SK-N-SH treated with all-trans-retinoic acid at 6 μM for 48 hours (cell line): Measurements from ENCODE around the gene KIF7.

Source experiments
- ATAC-seq: fragments of 200-7000 bp; cut with Tn5 transposase; 3 replicates; pipeline ENCODE4 v1.9.1; 2020; ENCODE audit warnings: mild to moderate bottlenecking, moderate library complexity
- ARNTL ChIP-seq: fragments of 450-650 bp; formaldehyde crosslinking; IDR thresholded peaks from 2 replicates; pipeline ENCODE4 v1.5.0; 2020; ENCODE audit warnings: low read depth, mild to moderate bottlenecking, moderate library complexity, borderline replicate concordance
- BACH2 ChIP-seq: fragments of 250-450 bp; sonication (Bioruptor Pico); IDR thresholded peaks from 2 replicates; pipeline ENCODE4 v1.9.0; 2021; ENCODE audit warnings: mild to moderate bottlenecking, borderline replicate concordance
- CSDC2 ChIP-seq: fragments of 250-450 bp; sonication (Bioruptor Pico); IDR thresholded peaks from 2 replicates; pipeline ENCODE4 v1.5.0; 2020; ENCODE audit warnings: mild to moderate bottlenecking, moderate library complexity
- ESRRG ChIP-seq: fragments of 250-450 bp; sonication (Bioruptor Pico); IDR thresholded peaks from 2 replicates; pipeline ENCODE4 v1.6.1; 2021; ENCODE audit warnings: mild to moderate bottlenecking
- GLIS3 ChIP-seq: fragments of 250-450 bp; sonication (Bioruptor Pico); IDR thresholded peaks from 2 replicates; pipeline ENCODE4 v1.5.0; 2020; ENCODE audit warnings: mild to moderate bottlenecking, moderate library complexity
- ISL1 ChIP-seq: fragments of 250-450 bp; sonication (Bioruptor Pico); IDR thresholded peaks from 2 replicates; pipeline ENCODE4 v2.1.2; 2022; ENCODE audit warnings: mild to moderate bottlenecking, moderate library complexity
- PPARA ChIP-seq: fragments of 250-450 bp; sonication (Bioruptor Pico); IDR thresholded peaks from 2 replicates; pipeline ENCODE4 v1.5.0; 2020; ENCODE audit warnings: mild to moderate bottlenecking, borderline replicate concordance
- RARB ChIP-seq: fragments of 250-450 bp; sonication (Bioruptor Pico); IDR thresholded peaks from 2 replicates; pipeline ENCODE4 v1.8.0; 2021; ENCODE audit warnings: mild to moderate bottlenecking, moderate library complexity
- SNAI2 ChIP-seq: fragments of 250-450 bp; sonication (Bioruptor Pico); IDR thresholded peaks from 2 replicates; pipeline ENCODE4 v1.5.0; 2020; ENCODE audit warnings: mild to moderate bottlenecking, moderate library complexity
- TOX ChIP-seq: fragments of 250-450 bp; sonication (Bioruptor Pico); IDR thresholded peaks from 2 replicates; pipeline ENCODE4 v1.8.0; 2021; ENCODE audit warnings: mild to moderate bottlenecking, moderate library complexity, borderline replicate concordance
- ZFP3 ChIP-seq: fragments of 250-450 bp; sonication (Bioruptor Pico); IDR thresholded peaks from 2 replicates; pipeline ENCODE4 v1.5.0; 2020; ENCODE audit warnings: mild to moderate bottlenecking, moderate library complexity
- ZFP30 ChIP-seq: fragments of 450-650 bp; formaldehyde crosslinking; IDR thresholded peaks from 2 replicates; pipeline ENCODE4 v1.5.0; 2022; ENCODE audit warnings: mild to moderate bottlenecking, moderate library complexity
- ZNF565 ChIP-seq: fragments of 450-650 bp; formaldehyde crosslinking; conservative IDR thresholded peaks from 2 replicates; pipeline ENCODE4 v1.5.0; 2020; ENCODE audit warnings: low read depth, mild to moderate bottlenecking, moderate library complexity
- ZNF70 ChIP-seq: fragments of 450-650 bp; formaldehyde crosslinking; IDR thresholded peaks from 2 replicates; pipeline ENCODE4 v1.5.0; 2020; ENCODE audit warnings: mild to moderate bottlenecking, moderate library complexity
- ZNF8 ChIP-seq: fragments of 450-650 bp; formaldehyde crosslinking; IDR thresholded peaks from 2 replicates; pipeline ENCODE4 v1.5.0; 2020; ENCODE audit warnings: mild to moderate bottlenecking, moderate library complexity
- TF ChIP-seq, protein P1 (sequence below): fragments of 250-450 bp; sonication (Bioruptor Pico); IDR thresholded peaks from 2 replicates; pipeline ENCODE4 v1.5.1; 2020; ENCODE audit warnings: low read depth, mild to moderate bottlenecking, moderate library complexity
- TF ChIP-seq, protein P2 (sequence below): fragments of 250-450 bp; sonication (Bioruptor Pico); IDR thresholded peaks from 2 replicates; pipeline ENCODE4 v1.5.0; 2020; ENCODE audit warnings: mild to moderate bottlenecking, moderate library complexity
- TF ChIP-seq, protein P3 (sequence below): fragments of 250-450 bp; sonication (Bioruptor Pico); IDR thresholded peaks from 2 replicates; pipeline ENCODE4 v1.8.0; 2021; ENCODE audit warnings: low read depth, mild to moderate bottlenecking, moderate library complexity, borderline replicate concordance
- TF ChIP-seq, protein P4 (sequence below): fragments of 250-450 bp; sonication (Bioruptor Pico); IDR thresholded peaks from 2 replicates; pipeline ENCODE4 v1.8.0; 2020; ENCODE audit warnings: mild to moderate bottlenecking, moderate library complexity, borderline replicate concordance

The KIF7 gene

DNA sequence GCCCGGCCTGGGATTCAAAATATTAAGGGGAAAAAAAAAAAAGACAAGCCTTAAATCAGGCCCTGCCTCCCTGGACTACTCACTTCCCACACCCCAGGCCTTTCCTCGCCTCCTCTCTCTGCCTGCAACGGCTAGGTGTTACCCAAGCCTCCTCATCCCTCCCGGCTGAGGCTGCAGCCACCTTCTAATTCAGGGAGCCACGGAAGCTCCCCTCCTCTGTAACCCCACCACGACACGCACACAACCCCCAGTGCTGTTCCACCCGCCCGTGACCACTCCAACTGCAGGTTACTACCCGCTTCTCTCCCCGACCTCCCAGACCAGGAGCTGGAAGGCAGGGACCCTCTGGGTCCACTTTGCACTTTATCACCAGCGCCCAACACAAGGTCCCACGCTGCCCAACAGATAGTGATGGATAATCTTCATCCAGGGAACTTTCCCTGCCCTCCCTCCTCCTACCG lies 936 bp downstream of the KIF7 start (continued):
- no peak for TF ChIP-seq PPARA (CRISPR knock-in tag)

DNA sequence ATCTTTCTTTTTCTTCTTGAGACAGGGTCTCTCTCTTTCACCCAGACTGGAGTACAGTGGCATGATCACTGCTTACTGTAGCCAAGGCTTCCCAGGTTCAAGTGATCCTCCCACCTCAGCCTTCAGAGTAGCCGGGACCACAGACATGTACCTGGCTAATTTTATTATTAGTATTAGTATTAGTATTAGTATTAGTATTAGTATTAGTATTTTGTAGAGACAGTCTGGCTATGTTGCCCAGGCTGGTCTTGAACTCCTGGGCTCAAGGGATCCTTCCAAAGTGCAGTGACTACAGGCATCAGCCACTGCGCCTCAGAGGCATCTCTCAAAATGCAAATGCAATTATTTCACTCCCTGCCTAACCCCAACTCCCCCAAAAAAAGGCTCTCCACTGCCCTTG lies 1.7 kb downstream of the KIF7 start:
- no peak for ATAC-seq

DNA sequence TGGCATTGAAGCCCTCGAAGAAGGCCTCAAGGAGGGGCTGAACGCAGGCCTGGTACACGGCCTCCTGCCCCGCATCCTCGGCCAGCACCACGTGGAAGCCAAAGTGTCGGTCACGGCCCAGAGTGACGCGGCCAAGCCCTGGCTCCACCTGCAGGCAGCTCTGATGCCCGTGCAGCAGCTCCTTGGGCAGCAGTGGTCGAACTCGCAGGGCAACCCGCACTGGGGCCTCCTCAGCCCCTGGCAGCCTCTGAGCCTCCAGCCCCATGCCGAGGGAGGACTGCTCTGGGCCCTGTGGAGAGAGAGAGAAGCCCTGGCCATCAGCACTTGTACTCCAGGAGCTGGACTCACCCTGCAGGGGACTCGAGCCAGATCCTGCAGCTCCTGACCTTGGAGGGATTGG lies 2.6 kb downstream of the KIF7 start:
- TF ChIP-seq TOX (CRISPR knock-in tag) (no peak), RARB (CRISPR knock-in tag) (no peak)
- TF ChIP-seq, protein P1, sequence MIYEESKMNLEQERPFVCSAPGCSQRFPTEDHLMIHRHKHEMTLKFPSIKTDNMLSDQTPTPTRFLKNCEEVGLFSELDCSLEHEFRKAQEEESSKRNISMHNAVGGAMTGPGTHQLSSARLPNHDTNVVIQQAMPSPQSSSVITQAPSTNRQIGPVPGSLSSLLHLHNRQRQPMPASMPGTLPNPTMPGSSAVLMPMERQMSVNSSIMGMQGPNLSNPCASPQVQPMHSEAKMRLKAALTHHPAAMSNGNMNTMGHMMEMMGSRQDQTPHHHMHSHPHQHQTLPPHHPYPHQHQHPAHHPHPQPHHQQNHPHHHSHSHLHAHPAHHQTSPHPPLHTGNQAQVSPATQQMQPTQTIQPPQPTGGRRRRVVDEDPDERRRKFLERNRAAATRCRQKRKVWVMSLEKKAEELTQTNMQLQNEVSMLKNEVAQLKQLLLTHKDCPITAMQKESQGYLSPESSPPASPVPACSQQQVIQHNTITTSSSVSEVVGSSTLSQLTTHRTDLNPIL (CRISPR knock-in tag): no peak
- TF ChIP-seq, all 23 proteins: peak for 0
- no peak for ATAC-seq

More for the DNA sequence above, 1.7 kb downstream of the KIF7 start:
- TF ChIP-seq, protein P2, sequence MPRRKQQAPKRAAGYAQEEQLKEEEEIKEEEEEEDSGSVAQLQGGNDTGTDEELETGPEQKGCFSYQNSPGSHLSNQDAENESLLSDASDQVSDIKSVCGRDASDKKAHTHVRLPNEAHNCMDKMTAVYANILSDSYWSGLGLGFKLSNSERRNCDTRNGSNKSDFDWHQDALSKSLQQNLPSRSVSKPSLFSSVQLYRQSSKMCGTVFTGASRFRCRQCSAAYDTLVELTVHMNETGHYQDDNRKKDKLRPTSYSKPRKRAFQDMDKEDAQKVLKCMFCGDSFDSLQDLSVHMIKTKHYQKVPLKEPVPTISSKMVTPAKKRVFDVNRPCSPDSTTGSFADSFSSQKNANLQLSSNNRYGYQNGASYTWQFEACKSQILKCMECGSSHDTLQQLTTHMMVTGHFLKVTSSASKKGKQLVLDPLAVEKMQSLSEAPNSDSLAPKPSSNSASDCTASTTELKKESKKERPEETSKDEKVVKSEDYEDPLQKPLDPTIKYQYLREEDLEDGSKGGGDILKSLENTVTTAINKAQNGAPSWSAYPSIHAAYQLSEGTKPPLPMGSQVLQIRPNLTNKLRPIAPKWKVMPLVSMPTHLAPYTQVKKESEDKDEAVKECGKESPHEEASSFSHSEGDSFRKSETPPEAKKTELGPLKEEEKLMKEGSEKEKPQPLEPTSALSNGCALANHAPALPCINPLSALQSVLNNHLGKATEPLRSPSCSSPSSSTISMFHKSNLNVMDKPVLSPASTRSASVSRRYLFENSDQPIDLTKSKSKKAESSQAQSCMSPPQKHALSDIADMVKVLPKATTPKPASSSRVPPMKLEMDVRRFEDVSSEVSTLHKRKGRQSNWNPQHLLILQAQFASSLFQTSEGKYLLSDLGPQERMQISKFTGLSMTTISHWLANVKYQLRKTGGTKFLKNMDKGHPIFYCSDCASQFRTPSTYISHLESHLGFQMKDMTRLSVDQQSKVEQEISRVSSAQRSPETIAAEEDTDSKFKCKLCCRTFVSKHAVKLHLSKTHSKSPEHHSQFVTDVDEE (CRISPR knock-in tag): no peak
- TF ChIP-seq ZFP3 (CRISPR knock-in tag) (no peak), GLIS3 (CRISPR knock-in tag) (no peak)

DNA sequence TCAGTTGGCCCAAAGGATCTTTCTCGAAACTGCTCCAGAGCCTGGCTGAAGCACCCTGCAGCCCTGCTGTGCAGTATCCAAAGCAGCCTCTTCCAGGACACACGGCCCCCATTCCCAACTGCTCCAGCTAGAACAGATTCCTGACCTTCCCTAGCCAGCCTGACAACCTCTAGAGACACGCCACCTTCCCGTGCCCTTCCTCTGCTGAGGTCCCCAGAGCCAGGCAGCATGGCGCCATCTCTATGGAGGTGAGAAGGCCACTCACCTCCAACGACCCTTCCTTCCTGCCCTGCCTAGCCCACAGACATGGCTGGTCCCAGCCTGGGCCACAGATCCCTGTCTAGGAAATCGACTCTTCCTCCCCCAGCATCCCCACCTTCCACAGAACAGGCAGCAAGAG lies 3.1 kb downstream of the KIF7 start:
- ATAC-seq: no peak
- TF ChIP-seq ZFP3 (CRISPR knock-in tag): no peak
- TF ChIP-seq ZFP30 (CRISPR knock-in tag): no peak

DNA sequence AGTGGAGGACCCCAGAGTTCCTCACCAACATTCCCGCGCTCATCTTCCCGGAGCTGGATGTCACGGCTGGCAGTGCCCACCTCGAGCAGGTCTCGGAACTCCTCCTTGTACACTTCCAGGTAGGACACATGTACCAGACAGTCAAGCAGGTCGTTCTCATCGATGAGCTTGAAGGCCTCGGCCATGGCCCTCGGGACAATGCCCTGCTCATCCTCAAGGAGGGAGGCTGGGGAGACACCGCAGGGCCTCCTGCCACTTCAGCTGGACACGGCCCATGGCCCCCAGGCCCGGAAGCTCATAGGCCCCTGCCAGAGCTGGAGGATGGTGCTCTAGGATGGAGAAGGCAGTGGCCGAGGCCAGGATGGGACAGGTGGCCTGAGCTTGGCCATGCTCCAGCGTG lies 5.6 kb downstream of the KIF7 start:
- no peak for ATAC-seq
- TF ChIP-seq, protein P2 (CRISPR knock-in tag): no peak
- TF ChIP-seq GLIS3 (CRISPR knock-in tag) (no peak), BACH2 (CRISPR knock-in tag) (no peak), ESRRG (CRISPR knock-in tag) (no peak), ZNF565 (CRISPR knock-in tag) (no peak), ISL1 (CRISPR knock-in tag) (no peak), ZFP3 (CRISPR knock-in tag) (no peak), ARNTL (no peak), ZNF8 (CRISPR knock-in tag) (no peak), SNAI2 (CRISPR knock-in tag) (no peak), ZNF70 (CRISPR knock-in tag) (no peak), CSDC2 (no peak)
- TF ChIP-seq, protein P3, sequence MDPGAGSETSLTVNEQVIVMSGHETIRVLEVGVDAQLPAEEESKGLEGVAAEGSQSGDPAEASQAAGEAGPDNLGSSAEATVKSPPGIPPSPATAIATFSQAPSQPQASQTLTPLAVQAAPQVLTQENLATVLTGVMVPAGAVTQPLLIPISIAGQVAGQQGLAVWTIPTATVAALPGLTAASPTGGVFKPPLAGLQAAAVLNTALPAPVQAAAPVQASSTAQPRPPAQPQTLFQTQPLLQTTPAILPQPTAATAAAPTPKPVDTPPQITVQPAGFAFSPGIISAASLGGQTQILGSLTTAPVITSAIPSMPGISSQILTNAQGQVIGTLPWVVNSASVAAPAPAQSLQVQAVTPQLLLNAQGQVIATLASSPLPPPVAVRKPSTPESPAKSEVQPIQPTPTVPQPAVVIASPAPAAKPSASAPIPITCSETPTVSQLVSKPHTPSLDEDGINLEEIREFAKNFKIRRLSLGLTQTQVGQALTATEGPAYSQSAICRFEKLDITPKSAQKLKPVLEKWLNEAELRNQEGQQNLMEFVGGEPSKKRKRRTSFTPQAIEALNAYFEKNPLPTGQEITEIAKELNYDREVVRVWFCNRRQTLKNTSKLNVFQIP (CRISPR knock-in tag): no peak
- TF ChIP-seq, protein P1 (CRISPR knock-in tag): no peak
- TF ChIP-seq, protein P4, sequence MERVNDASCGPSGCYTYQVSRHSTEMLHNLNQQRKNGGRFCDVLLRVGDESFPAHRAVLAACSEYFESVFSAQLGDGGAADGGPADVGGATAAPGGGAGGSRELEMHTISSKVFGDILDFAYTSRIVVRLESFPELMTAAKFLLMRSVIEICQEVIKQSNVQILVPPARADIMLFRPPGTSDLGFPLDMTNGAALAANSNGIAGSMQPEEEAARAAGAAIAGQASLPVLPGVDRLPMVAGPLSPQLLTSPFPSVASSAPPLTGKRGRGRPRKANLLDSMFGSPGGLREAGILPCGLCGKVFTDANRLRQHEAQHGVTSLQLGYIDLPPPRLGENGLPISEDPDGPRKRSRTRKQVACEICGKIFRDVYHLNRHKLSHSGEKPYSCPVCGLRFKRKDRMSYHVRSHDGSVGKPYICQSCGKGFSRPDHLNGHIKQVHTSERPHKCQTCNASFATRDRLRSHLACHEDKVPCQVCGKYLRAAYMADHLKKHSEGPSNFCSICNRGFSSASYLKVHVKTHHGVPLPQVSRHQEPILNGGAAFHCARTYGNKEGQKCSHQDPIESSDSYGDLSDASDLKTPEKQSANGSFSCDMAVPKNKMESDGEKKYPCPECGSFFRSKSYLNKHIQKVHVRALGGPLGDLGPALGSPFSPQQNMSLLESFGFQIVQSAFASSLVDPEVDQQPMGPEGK (CRISPR knock-in tag): no peak
- TF ChIP-seq, all 23 proteins: peak for 0
